GM19397 (cell line): ENCODE results near the gene DHX8.

ENCODE experiments used
- ATAC-seq: cut with Tn5 transposase; IDR thresholded peaks from one replicate; pipeline ENCODE4 v1.9.1; 2021; ENCODE audit warnings: mild to moderate bottlenecking, moderate library complexity; ENCODE audit not compliant: unreplicated experiment

DHX8 gene

GRCh38 chr17:43521389-43521788, 37.6 kb downstream of the DHX8 start:
- ATAC-seq: no peak

- ATAC-seq: no peak
Observed at GRCh38 chr17:43524945-43525575, 41.3 kb downstream of the DHX8 start.

- ATAC-seq: no peak
Observed at GRCh38 chr17:43526886-43527648, 43.3 kb downstream of the DHX8 start.

- ATAC-seq: no peak
Observed at GRCh38 chr17:43528319-43528987, 44.7 kb downstream of the DHX8 start.

GRCh38 chr17:43528988-43529814, 45.4 kb downstream of the DHX8 start:
- no peak for ATAC-seq

- ATAC-seq: no peak
Observed at GRCh38 chr17:43529947-43530287, 46.1 kb downstream of the DHX8 start.

GRCh38 chr17:43530288-43531081, 46.7 kb downstream of the DHX8 start:
- ATAC-seq: no peak

GRCh38 chr17:43531082-43531378, 47.3 kb downstream of the DHX8 start:
- ATAC-seq: no peak

- no peak for ATAC-seq
Observed at GRCh38 chr17:43531955-43532354, 48.2 kb downstream of the DHX8 start.

- no peak for ATAC-seq
Observed at GRCh38 chr17:43532581-43532980, 48.8 kb downstream of the DHX8 start.

- no peak for ATAC-seq
Observed at GRCh38 chr17:43533699-43534098, 49.9 kb downstream of the DHX8 start.

GRCh38 chr17:43534909-43535308, 51.1 kb downstream of the DHX8 start:
- no peak for ATAC-seq

- no peak for ATAC-seq
Observed at GRCh38 chr17:43536236-43536992, 52.6 kb downstream of the DHX8 start.

- ATAC-seq: no peak
Observed at GRCh38 chr17:43540821-43541674, 57.3 kb downstream of the DHX8 start.

- ATAC-seq: no peak
Observed at GRCh38 chr17:43542859-43543258, 59.1 kb downstream of the DHX8 start.

GRCh38 chr17:43543300-43543699, 59.5 kb downstream of the DHX8 start:
- no peak for ATAC-seq

GRCh38 chr17:43543771-43544575, 60.2 kb downstream of the DHX8 start:
- ATAC-seq: no peak

- ATAC-seq: no peak
Observed at GRCh38 chr17:43545383-43545632, 61.5 kb downstream of the DHX8 start.
